K562 (cell line): ENCODE results near the gene CNR2. TPM values are rescaled to one million over a fixed set of nuclear protein-coding genes. Genes with fewer than 3 reads are reported as not detected.

Experiments
- ATF1 ChIP-seq, 2 experiments: fragments of 450-650 bp in 1 of 2; IDR thresholded peaks; 2 replicates each; pipeline ENCODE4 v1.6.1; 2016; ENCODE audit warnings: missing compliant biosample characterization in 1 of 2, missing genetic modification characterization in 1 of 2
- ATF4 ChIP-seq: fragments of 450-650 bp; formaldehyde crosslinking; IDR thresholded peaks from 2 replicates; pipeline ENCODE4 v1.4.0; 2022; ENCODE audit warnings: mild to moderate bottlenecking, moderate library complexity
- BACH1 ChIP-seq: fragments of 200-800 bp; sonication (Bioruptor generic); IDR thresholded peaks from 2 replicates; pipeline ENCODE4 v1.6.1; 2016; ENCODE audit warnings: missing genetic modification characterization, missing compliant biosample characterization
- CC2D1A ChIP-seq: fragments of 450-650 bp; IDR thresholded peaks from 2 replicates; pipeline ENCODE4 v1.6.1; 2017; ENCODE audit warnings: mild to moderate bottlenecking
- DACH1 ChIP-seq: fragments of 450-650 bp; IDR thresholded peaks from 2 replicates; pipeline ENCODE4 v1.6.1; 2018; ENCODE audit not compliant: partially characterized antibody
- FOSL1 ChIP-seq: fragments of 200-800 bp; sonication (Bioruptor generic); conservative IDR thresholded peaks from 2 replicates; pipeline ENCODE4 v1.6.1; 2016; ENCODE audit warnings: missing genetic modification characterization, missing compliant biosample characterization
- FOXA3 ChIP-seq, 2 experiments: fragments of 450-650 bp in 1 of 2; sonication (generic) in 1 of 2; formaldehyde crosslinking; IDR thresholded peaks in 1 of 2; conservative IDR thresholded peaks in 1 of 2; 2 replicates each; pipeline versions ENCODE4 v1.4.0 to v1.8.0; 2020 to 2022; ENCODE audit warnings: mild to moderate bottlenecking in 2 of 2, missing genetic modification reagents in 1 of 2
- MAZ ChIP-seq, 2 experiments: fragments of 450-650 bp in 1 of 2; sonication (generic) in 1 of 2; formaldehyde crosslinking; IDR thresholded peaks in 1 of 2; conservative IDR thresholded peaks in 1 of 2; 2 replicates each; pipeline versions ENCODE4 v1.4.0 to v1.5.0; 2020; ENCODE audit warnings: mild to moderate bottlenecking in 1 of 2, missing genetic modification reagents in 1 of 2
- MYNN ChIP-seq, 2 experiments: sonication (generic); formaldehyde crosslinking in 1 of 2; IDR thresholded peaks; 2 replicates each; pipeline versions ENCODE4 v1.5.0 to v1.6.1; 2016 to 2020; ENCODE audit warnings: antibody characterized with exemption in 1 of 2, missing genetic modification reagents in 1 of 2
- NFE2L1 ChIP-seq: fragments of 450-650 bp; IDR thresholded peaks from 2 replicates; pipeline ENCODE4 v1.6.1; 2016; ENCODE audit warnings: missing genetic modification characterization, low read depth, mild to moderate bottlenecking, missing compliant biosample characterization, moderate library complexity, borderline replicate concordance
- NR2C2 ChIP-seq, 2 experiments: fragments of 200-800 bp in 1 of 2; sonication (Bioruptor generic) in 1 of 2; sonication (generic) in 1 of 2; formaldehyde crosslinking in 1 of 2; IDR thresholded peaks; 2 replicates each; pipeline versions ENCODE4 v1.6.1 to v1.8.0; 2016 to 2022; ENCODE audit warnings: mild to moderate bottlenecking in 1 of 2, missing compliant biosample characterization in 1 of 2, missing genetic modification characterization in 1 of 2, missing genetic modification reagents in 1 of 2
- OTX1 ChIP-seq: fragments of 450-650 bp; formaldehyde crosslinking; IDR thresholded peaks from 2 replicates; pipeline ENCODE4 v1.4.0; 2022; ENCODE audit warnings: mild to moderate bottlenecking
- POLR2A ChIP-seq: fragments of 450-650 bp; conservative IDR thresholded peaks from 2 replicates; pipeline ENCODE4 v1.6.1; 2016
- RNF2 ChIP-seq: sonication (generic); IDR thresholded peaks from 2 replicates; pipeline ENCODE4 v1.6.1; 2016
- ZBTB33 ChIP-seq: sonication (generic); formaldehyde crosslinking; IDR thresholded peaks from 2 replicates; pipeline ENCODE4 v1.8.1; 2023; ENCODE audit warnings: mild to moderate bottlenecking, missing genetic modification reagents
- ZEB2 ChIP-seq: fragments of 450-650 bp; IDR thresholded peaks from 2 replicates; pipeline ENCODE4 v1.6.1; 2016
- ZNF197 ChIP-seq: fragments of 200-800 bp; sonication (Bioruptor generic); IDR thresholded peaks from 2 replicates; pipeline ENCODE4 v1.6.1; 2016; ENCODE audit warnings: low read depth, missing genetic modification characterization, missing compliant biosample characterization
- ZNF347 ChIP-seq: fragments of 450-650 bp; formaldehyde crosslinking; IDR thresholded peaks from 2 replicates; pipeline ENCODE4 v1.4.0; 2020; ENCODE audit warnings: low read depth, mild to moderate bottlenecking, moderate library complexity
- ZNF384 ChIP-seq: IDR thresholded peaks from 2 replicates; pipeline ENCODE4 v1.6.1; 2012; ENCODE audit warnings: low read depth, low read length, improper control_type of control experiment
- polyA plus RNA-seq, 8 experiments: library from polyadenylated mRNA; depleted of rRNA in 4 of 8; stranded (reverse) in 5 of 8; unstranded in 3 of 8; fragments of >200 nt; fragmentation: Nextera tagmentation in 2 of 8; fragmentation: Illumina TruSeq in 1 of 8; extraction: Ambion mirVana in 2 of 8; extraction: Trizol in 1 of 8; gene quantifications; 2 replicates each; pipeline versions ENCODE4 v1.2.1 to v1.2.3, GENCODE V29; 2011 to 2014; ENCODE audit warnings: inconsistent platforms in 1 of 8, missing spikeins in 1 of 8
- total RNA-seq, 7 experiments: library from RNA; depleted of rRNA in 6 of 7; stranded (reverse); fragments of >200 nt in 6 of 7; fragmentation: Illumina TruSeq in 2 of 7; extraction: Trizol in 2 of 7; gene quantifications; 2 replicates each; pipeline versions ENCODE4 v1.2.1 to v1.2.3, GENCODE V29; 2011 to 2021; ENCODE audit warnings: low replicate concordance in 1 of 7
- TF ChIP-seq, protein P1 (sequence below): IDR thresholded peaks from 2 replicates; pipeline ENCODE4 v1.6.1; 2012; ENCODE audit warnings: low read depth, low read length, improper control_type of control experiment, borderline replicate concordance

Gene CNR2
- total and polyA plus RNA-seq, 9 of the 15 experiments (the other 6 are each of a cell fraction or from before 2014, with no cell fraction given): not detected

DNA sequence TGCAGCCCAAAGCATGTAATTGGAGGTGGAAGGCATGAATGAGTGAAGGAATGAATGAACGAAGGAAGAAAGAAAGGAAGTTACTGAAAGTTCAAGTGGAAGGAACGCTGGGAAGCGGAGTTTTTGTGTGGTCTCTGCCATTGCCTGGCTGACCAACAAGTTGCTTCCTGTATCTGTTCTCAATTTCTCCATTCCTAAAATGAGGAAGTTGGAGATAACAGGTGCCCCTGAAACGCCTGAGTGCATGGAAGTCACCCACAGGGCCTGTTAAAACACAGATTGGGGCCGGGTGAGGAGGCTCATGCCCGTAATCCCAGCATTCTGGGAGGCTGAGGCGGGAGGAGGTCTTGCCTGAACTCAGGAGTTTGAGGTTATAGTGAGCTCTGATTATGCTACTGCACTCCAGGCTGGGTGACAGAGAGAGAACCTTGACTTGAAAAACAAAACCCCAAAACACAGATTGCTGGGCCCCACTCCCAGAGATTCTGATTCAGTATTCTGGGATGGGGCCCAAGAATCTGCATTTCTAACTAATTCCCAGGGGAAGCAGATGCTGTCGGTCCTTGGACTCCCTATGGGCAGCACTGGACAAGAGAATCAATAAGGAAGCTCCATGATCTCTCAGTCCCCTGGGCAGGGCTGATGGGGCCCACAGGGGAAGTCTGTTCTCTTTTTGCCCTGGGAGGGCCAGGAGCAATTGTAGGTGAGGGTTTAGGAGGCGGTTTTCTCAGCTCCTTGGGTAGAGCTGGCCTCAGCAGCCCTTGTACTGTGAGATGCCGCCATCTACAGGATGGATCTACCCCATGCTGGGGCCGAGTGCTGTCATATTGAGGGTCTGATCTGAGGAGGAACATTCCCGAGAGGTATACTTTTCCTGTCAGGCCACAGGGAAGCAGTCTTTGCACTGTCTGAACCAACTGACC lies 3.3 kb upstream of the CNR2 start (continued):
- TF ChIP-seq ZNF384 (0 out of 2 replicates have a peak, but pooled peaks have one; percentile 22), NFE2L1 (no peak), MYNN (IDR thresholded peaks at IDR 0.05) (0 out of 2 replicates have a peak, but pooled peaks have one; percentile 10), MYNN (CRISPR knock-in tag; IDR thresholded peaks at IDR 0.05) (no peak), ZEB2 (peak; percentile 82; the same call in 1 of the 2 replicates), CC2D1A (peak; percentile 87), ZBTB33 (peak; percentile 69), ZNF347 (no peak), ATF4 (CRISPR knock-in tag) (no peak), POLR2A (no peak), RNF2 (no peak), OTX1 (CRISPR knock-in tag) (no peak), NR2C2 (CRISPR knock-in tag; IDR thresholded peaks at IDR 0.05) (no peak), NR2C2 (tag; IDR thresholded peaks at IDR 0.05) (no peak), FOSL1 (tag) (0 out of 2 replicates have a peak, but pooled peaks have one; percentile 17), FOXA3 (CRISPR knock-in tag; conservative IDR thresholded peaks at IDR 0.05 in 1 of 2, IDR thresholded peaks at IDR 0.05 in 1 of 2) (no peak; a peak in 1 of 4 replicates), DACH1 (no peak), BACH1 (no peak), ATF1 (CRISPR knock-in tag; IDR thresholded peaks at IDR 0.05) (no peak), ATF1 (tag; IDR thresholded peaks at IDR 0.05) (no peak), MAZ (CRISPR knock-in tag; conservative IDR thresholded peaks at IDR 0.05 in 1 of 2, IDR thresholded peaks at IDR 0.05 in 1 of 2) (0 out of 4 replicates have a peak, but pooled peaks have one; percentile 14 to 27), ZNF197 (CRISPR knock-in tag) (no peak)
- TF ChIP-seq, protein P1, sequence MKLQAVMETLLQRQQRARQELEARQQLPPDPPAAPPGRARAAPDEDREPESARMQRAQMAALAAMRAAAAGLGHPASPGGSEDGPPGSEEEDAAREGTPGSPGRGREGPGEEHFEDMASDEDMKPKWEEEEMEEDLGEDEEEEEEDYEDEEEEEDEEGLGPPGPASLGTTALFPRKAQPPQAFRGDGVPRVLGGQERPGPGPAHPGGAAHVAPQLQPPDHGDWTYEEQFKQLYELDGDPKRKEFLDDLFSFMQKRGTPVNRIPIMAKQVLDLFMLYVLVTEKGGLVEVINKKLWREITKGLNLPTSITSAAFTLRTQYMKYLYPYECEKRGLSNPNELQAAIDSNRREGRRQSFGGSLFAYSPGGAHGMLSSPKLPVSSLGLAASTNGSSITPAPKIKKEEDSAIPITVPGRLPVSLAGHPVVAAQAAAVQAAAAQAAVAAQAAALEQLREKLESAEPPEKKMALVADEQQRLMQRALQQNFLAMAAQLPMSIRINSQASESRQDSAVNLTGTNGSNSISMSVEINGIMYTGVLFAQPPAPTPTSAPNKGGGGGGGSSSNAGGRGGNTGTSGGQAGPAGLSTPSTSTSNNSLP: 0 out of 2 replicates have a peak, but pooled peaks have one; percentile 20
